GM21447 (cell line): ENCODE results near the gene ZBTB48.
A peak's percentile ranks its signal among the peaks of the same experiment; 100 is the strongest.

Source experiments
- ATAC-seq: cut with Tn5 transposase; IDR thresholded peaks from one replicate; pipeline ENCODE4 v1.9.1; 2021; ENCODE audit not compliant: unreplicated experiment

Gene ZBTB48

GRCh38 chr1:6603915-6604558 is 24.2 kb downstream of the ZBTB48 start:
- no peak for ATAC-seq

GRCh38 chr1:6612641-6613360 is 33.0 kb downstream of the ZBTB48 start:
- peak; percentile 31 for ATAC-seq

- ATAC-seq, result peak; percentile 87
These were observed 33.7 kb downstream of the ZBTB48 start, which contains the start of gene PHF13 for GRCh38 chr1:6613361-6614018. Gene PHF13, plus strand, starts transcription at chr1:6613731. Its CDS starts 336 bp downstream, at chr1:6614067.

- no peak for ATAC-seq
These were observed 34.5 kb downstream of the ZBTB48 start for GRCh38 chr1:6614019-6614928.

GRCh38 chr1:6614929-6615785 is 35.4 kb downstream of the ZBTB48 start:
- ATAC-seq, result no peak

- ATAC-seq, result no peak
These were observed 39.3 kb downstream of the ZBTB48 start for GRCh38 chr1:6619045-6619444.

- no peak for ATAC-seq
These were observed 41.9 kb downstream of the ZBTB48 start for GRCh38 chr1:6621429-6622391.

GRCh38 chr1:6622396-6623152 is 42.8 kb downstream of the ZBTB48 start:
- no peak for ATAC-seq

- ATAC-seq, result no peak
These were observed 43.6 kb downstream of the ZBTB48 start for GRCh38 chr1:6623269-6623965.

- peak; percentile 79 for ATAC-seq
These were observed 45.2 kb downstream of the ZBTB48 start, which contains the start of gene THAP3 for GRCh38 chr1:6624710-6625583. Gene THAP3, plus strand, starts transcription at chr1:6624868. Its CDS starts 351 bp downstream, at chr1:6625219.

GRCh38 chr1:6625584-6626149 is 45.9 kb downstream of the ZBTB48 start:
- no peak for ATAC-seq

- ATAC-seq, result no peak
These were observed 47.2 kb downstream of the ZBTB48 start for GRCh38 chr1:6627031-6627430.

- ATAC-seq, result no peak
These were observed 48.2 kb downstream of the ZBTB48 start for GRCh38 chr1:6627841-6628545.

- ATAC-seq, result no peak
These were observed 49.2 kb downstream of the ZBTB48 start for GRCh38 chr1:6628971-6629479.

- no peak for ATAC-seq
These were observed 50.2 kb downstream of the ZBTB48 start for GRCh38 chr1:6630027-6630426.
